ENCODE data around the gene NADK2.

NADK2 gene

DNA sequence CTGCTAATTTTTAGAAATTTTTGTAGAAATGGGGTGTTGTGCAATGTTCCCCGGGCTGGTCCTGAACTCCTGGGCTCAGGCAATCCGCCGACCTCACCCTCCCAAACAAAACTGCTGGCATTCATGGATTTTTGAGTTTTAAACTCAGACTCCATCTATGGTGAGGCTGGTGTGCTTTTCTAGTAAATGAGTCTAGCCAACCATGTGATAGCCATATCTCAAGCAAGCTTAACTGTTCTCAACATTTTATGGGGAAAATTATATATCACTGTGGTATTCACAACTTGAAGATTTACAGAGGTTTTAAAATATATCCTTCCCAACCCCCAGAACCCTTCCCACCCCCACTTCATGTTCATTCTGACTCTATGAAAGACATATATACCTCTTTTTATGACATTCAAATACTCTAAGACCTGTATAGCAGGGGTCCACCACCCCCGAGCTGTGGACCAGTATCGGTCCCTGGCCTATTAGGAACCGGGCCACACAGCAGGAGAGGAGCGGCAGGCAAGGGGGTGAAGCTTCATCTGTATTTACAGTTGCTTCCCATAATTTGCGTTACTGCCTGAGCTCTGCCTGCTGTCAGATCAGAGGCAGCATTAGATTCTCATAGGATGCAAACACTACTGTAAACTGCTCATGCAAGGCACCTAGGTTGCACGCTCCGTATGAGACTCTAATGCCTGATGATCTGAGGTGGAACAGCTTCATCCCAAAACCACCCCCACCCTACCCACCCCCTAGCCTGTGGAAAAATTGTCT is 4.5 kb upstream of the NADK2 start:
- no peak for DNase-seq

DNA sequence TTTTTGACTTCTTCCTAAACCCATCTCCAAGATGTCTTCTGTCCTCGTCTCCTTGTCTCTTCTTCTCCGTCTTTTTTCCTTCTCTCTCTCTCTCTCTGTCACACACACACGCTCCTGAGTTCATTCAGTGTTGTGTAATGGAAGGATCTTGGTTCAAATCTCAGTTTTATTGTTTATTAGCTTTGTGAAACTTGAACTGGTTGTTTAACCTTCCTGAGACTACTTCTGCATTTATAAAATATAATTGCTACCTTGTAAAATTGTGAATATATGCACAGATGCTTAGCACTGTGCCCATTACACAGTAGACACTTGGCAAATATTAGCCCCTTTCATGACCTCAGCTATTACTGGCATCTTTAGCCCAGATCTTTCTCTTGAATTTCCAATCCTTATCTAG is 2.4 kb upstream of the NADK2 start:
- DNase-seq = no peak

DNA sequence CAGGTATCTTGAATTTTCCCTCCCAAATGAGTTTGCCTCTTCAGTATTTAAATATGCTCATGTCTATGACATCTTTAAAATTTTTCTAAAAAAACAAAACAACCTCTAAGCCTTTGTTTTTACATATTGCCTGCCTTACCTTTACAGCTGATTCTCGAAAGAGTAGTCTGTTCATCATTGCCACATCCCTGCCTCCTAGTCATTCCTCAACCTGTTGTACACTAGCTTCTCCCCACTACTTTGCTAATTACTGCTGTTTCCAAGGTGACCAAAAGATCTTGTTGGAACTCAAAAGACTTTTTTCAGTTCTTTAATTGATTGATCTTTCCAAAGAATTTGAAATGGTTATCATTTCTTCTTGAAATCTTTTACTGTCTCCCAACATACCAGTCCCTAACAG is 1.9 kb upstream of the NADK2 start:
- DNase-seq = no peak

DNA sequence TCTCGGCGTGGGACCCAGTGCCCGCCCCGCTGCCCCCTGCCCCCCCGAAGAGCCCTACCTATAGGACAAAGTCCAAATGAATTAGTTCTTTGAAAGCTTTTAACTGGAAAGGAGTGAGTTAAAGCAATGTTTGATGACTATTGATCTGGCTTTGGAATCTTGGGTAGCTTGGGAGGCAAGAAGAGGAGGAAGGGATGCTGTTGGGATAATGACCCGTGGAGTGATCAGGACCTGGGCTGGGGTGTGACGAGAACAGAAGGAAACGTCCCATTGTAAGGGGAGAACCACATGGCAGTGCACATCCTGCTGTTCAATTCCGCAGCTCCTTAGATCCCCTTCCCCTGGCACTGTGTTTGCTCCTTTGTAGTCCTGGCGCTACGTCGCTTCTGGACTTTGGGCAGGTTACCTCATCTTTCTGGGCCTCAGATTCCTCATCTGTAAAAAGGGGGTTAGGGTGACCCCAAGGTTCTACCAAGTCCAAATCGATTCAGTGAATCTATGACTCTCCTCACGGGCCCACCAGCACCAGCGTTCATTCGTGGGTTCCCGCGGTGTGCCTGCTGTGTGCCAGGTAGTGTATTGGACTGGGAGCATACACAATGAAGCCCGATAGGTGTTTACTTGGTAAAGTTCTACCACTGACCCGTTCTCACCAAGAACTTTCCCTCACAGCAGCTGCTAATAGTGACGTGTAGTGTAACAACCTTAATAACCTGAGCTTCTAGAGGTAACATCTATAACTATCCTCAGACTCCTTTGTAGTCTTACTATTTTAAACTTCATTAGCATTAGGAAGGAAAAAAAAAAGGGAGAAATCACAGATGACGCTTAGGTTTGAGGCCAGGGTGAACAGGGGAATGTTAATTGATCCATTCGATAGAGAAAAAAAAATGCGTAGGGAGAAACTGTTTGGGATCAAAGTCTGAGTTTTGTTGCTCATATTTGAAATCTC is 1.1 kb upstream of the NADK2 start:
- DNase-seq = no peak

DNA sequence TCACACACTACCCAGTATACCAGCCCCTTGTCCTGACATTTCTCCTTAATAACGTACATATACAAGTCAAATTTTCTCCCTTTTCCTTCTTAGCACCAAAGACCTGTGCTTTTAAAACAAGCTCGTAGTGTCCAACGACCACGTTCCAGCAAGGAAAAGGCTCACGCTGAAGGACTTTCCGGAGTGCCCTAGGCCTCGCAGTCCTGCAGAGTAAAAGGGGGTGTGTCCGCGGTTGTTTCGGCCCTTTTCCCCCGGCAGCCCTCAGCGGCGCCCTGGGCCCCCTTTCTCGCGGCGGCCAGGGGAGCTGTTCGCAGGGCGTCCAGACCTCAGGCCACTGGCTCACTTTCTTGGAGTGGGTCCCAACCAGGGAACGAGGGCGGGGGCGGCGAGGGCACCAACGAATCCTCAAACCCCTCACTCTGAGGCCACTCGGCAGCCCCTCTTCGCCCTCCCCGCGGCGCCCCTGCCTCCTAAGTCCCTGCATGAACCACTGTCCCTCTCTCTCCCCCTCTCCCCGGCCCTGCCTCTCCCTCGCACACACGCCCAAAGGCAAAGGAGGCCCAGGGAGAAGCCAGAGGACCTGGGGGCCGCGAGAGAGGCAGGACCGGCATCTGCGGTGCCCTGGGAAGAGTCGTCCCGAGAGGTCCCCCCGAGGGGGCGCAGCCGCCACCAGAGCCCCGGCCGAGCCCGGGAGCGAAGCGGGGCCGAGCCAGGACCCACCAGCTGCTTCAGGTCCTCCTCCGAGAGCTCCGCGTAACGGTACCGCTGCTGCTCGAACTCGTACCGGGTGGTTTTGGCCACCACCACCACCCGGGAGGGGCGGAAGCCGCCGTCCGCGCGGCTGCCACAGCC is 720 bp downstream of the NADK2 start:
- peak; percentile 47 for DNase-seq

DNA sequence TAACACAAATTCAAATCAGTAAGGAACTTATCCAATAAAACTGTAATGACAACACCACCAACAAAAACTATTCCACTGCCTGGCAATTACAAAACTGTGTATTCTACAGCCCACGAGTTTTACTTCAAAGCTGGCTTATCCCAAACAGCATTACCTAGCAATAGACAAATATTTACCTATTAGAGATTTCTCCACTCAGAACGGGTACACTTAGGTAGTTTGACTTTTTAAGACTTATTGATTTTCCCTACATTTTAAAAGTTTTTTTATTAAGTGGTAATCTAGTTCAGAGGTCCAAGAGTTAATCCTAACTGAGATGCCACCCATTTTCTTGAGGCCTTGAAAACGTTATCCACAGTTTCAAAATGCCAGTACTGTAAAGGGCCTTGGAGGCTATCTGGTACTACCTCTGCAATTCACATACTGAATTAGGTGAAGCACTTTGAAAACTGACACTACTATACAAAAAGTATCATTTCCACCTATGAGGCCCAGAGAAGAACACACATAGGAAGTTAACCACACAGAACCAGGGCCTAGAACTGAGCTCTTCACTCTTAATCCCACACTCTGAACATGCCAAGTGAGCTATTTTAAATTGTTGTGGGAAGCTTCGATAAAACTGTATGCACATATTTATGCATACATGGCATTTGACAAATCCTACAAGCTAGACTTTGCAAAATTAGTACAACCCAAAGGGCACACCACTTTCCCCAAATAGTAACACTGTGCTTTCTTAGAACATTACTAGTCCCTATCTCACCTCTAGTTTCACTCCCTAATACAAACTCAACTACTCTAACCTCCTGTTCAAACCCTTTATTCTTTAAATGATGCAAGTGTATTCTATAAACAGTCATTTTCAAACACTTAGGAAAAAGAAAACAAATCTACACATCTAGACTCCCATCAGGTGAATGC is 2.1 kb downstream of the NADK2 start:
- no peak for DNase-seq

DNA sequence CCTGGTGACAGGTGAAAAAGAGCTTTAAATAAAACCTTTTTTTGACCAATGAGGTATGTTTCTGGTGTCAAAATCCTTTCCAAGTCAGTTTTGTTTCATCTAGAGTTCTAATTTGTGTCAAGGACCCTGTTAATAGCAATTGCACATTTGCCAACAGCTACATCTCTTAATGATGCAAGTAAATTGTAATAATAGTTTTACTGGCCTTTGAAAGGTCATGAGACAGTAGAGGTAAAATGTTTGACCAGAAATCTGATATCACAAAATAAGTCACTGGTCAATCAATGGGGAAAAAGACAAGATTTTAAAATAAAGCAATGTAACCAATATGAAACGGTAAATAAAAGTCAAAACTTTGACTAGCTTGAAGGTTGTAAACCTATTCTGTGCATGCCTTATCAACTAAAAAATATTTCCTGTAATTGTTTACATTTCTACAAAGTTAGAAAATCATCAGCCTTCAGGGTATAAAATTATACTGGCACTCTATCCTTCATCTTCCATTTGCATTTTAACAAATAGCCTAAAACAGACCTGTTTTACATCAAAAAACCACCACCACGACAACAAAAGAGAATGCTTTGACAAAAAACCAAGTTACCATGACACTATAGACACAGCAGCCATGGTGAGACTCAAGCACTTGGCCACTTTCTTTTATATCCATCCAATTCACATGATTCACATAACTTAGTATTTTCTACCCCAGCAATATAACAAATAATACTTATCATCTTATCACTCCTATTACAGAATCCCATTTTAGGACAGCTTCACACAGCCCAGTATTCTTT is 3.0 kb downstream of the NADK2 start:
- no peak for DNase-seq

DNA sequence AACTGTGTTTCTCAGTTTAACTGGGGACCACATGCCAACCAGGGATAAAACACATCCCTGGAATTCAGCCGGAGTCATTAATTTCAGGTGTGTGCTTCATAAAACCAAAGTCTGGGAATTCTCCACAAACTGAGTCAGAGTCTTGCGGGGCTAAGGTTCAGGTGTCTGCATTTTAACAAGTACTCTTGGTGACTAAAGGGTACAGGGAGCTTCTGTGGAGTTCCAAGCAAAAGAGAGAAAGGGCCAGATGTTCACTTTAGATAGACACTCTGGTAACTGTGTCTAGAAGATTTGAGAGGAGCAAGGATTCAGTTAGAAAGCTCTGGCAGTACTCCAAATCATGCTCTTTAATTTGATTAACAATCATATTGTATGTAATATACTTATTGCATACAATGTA is 4.0 kb downstream of the NADK2 start:
- DNase-seq = no peak

DNA sequence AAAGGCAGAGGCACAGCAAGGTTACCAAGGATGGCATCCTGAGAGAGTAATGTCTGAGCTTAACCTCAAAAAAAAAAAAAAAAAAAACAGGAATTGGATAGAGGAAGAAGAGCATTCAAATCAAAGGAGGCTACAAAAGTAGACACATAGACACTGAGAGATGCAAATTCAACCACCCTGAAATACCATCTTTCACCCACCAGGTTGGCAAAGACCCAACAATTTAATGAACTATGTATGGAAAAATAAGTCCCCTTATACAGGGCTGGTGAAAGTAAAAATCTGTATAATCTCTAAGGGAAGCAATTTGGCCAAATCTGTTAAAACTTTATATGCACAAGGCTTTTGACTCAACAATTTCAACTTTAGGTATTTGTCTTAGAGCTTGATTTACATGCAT is 4.9 kb downstream of the NADK2 start:
- no peak for DNase-seq

DNA sequence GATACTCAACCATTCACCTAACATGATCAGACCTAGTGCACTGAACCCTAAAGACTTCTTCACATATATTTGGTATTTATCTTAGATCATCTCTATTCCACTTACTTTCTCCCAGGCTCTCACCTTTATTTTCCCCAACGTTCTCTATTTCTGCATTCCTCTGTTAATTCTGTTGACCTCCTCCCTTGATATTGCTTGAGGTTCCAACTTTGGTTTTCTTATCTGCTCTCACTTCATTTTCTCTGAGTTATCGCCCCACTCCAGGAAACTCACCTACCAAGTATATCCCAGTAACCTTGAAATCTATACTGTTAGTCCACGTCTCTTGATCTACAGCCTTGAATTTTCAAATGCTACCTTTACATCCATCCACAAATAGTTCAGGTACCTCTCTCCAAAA is 9.2 kb downstream of the NADK2 start:
- DNase-seq = no peak

DNA sequence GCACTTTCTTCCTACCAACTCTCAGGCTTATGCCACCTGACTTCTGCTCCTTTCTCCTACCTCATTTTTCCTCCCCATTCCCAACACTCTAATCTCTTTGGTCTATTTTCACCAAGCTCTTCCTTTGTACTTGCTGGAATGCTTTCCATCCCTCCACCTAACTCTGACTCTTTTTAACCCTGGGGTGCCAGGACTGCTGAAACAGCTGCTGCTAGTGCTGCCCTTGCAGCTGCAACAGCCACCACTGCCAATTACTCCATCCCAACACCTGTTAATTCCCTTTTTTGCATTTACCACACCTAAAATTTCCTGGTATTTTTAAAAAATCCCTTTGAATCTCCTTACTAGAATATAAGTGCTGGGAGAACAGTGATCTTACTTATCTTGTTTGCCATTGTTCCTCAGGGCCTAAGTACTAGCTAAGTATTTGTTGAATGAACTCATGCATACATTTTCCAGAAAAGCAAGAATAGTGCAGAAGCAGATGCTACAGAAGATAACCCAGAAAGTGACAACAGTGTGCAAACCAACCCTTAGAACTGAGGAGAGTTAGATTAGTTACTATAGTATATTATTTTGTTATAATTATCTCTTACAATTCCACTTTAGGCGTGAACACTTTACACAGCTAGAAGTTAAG is 11.5 kb downstream of the NADK2 start:
- no peak for DNase-seq

DNA sequence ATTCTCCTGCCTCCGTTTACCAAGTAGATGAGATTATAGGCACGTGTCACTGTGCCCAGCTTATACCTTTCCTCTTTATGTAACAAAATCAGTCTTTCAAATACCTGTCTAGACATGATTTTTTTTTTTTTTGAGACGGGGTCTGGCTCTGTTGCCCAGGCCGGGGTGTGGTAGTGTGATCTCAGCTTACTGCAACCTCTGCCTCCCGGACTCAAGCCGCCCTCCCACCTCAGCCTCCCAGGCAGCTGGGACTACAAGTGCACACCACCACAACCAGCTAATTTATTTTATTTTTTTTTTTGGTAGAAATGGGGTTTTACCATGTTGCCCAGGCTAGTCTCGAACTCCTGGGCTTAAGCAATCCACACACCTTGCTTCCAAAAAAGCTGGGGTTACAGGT is 13.2 kb downstream of the NADK2 start:
- no peak for DNase-seq

DNA sequence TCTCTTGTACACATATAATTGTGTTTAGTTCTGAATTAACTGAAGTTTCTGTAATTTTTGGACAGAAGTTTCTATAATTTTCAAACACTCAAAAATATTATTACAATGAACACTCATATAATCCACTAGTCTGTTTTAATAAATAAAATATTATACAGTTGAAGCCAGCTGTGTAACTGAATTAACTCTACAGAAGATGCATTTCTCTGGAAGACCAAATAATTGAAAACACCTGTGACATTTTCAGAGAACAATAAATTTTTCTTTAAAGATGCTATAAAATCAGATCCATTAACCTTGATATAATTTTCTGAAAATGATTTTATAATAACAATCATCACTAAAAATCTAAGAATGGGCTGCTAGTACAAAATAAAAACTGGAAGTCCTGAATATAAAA is 14.7 kb downstream of the NADK2 start:
- no peak for DNase-seq

DNA sequence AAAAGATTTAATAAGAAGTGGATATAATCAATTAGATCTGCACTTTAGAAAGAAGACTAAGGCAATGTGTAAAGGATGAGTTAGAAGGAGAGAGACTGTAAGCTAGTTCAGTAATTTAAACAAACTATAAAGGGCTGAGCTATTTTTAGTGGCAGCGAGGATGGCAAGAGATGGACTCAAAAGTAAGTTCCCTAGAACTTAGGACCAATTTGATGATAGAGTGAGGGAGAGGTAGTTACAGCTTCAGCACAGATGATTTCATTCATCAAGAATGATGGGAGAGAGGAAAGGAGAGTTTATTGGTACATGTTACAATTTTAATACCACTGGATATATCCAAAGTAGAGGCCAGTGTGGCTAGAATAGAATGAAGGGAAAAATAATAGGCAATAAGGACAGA is 19.1 kb downstream of the NADK2 start:
- DNase-seq = no peak

DNA sequence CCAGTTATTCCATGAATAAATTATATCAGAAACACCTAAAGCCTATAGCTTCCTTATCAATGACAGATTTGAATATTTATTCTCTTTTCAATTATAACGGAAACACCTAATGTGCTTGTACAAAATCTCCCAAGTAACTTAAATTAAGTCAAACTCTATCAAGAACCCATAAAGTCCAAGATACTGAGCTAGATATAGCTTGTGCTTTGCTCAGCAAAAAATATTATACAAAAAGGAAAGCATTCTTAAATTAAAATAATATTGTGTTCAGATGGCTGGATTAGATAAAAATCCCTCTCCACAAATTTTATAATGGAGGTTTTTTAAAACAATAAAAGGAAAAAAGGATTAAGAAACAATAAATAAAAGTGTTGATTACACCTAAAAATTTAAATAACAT is 23.7 kb downstream of the NADK2 start:
- DNase-seq = no peak

DNA sequence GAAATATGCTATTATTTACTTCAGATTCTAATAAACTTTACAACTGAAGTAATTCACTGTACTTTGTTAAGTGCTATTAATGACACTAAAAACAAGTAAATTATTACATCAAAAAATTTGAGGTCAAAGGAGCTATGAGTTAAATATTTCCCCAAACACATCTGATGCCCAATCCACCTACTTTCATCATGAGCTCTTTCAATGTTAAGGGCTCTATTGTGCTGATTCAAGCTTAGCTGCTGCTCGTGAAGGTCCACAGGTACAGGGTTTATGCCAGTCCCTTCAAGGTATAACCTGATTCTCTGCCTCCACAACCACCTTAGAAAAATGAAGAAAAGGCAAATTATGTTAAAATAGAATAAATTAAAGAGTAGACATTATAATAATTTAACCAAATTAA is 24.2 kb downstream of the NADK2 start:
- DNase-seq = no peak

DNA sequence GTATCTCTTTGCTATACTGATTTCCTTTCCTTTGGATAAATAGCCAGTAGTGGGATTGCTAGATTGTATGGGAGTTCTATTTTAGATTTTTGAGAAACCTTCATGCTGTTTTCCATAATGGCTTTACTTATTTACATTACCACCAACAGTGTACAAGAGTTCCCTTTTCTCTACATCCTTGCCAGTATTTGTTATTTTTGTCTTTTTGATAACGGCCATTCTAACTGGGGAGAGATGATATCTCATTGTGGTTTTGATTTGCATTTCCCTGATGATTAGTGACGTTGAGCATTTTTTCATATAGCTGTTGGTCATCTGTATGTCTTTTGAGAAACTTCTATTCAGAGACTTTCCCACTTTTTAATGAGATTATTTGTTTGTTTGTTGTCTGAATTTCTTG is 25.8 kb downstream of the NADK2 start:
- no peak for DNase-seq

DNA sequence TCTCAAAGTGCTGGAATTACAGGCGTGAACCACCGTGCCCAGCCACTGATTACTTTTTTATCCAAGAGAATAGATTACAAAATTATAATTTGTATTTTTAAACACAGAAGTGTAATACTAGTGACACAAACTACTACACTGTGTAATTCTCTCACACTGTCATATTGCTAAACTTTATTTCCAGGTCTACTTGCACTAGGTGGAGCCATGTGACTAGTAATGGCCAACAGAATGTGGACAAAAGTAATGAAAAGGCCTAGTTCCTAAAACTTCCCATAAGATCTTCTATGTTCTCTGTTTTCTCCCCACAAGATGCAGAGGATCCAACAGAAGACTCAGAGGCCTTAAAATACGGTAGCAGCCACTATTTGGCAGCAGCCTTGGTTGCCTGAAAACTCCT is 27.3 kb downstream of the NADK2 start:
- DNase-seq = no peak

DNA sequence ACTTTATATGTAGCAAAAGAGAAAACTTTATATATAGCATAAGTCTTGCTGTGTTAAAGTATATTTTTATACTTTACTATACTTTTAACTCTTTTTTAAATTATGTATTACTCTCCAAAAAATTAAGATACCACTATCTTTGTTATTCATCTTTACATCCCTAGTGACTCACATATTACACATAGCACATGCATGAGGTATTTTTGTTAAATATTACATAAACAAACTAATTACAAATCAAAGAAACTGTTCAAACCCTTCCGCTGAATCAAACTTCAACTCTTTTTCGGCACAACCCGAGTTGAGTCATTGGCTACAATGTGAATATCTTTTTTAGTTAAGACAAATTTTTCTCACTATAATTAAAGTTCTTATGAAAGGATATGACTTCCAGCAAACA is 32.1 kb downstream of the NADK2 start:
- DNase-seq = no peak

DNA sequence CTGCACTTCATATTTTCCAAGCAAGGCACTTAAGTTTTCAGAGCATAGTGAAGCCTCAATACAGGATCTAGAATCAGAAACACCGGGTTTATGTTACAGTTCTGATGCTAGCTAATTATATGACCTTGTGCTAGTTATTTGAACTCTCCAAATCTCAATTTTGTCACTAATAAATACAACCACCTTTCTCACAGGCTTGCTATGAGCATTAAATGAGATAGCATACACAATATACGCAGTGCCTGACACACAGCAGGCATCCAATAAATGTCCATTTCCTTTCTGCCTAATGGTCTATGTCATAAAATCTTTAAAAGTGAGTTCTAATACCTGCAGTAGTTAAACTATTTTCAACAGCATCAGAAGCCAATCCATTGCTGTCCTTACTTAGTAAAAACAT is 32.9 kb downstream of the NADK2 start:
- DNase-seq = no peak

DNA sequence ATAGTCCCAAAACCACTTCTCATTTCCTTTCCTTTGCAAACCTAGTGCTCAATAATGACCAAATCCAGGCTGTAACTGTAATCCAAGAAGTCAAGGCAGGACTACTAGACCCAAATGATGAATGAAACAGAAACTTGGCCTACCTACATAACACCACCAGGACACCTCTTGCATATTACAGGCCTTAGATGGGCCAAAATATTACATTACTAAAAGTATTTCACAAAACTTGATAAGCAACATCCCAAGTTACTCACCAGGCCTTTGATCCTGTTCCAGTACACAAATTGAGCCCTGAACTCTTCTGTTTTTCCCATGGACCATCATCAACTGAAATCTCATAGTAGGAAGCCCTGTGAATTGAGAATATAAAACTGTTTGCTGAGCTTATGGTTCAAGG is 34.8 kb downstream of the NADK2 start:
- no peak for DNase-seq

Data from NCI-H774 (cell line).